Testis (tissue), 5 donors: ENCODE results near the gene UCP1. TPM values are rescaled to one million over a fixed set of nuclear protein-coding genes. Genes with fewer than 3 reads are reported as not detected.

Experiments
- DNase-seq: peaks from one replicate; pipeline ENCODE4 v3.0.0-alpha.2; 2019
- H3K27ac ChIP-seq, 2 donors: fragments of 200-600 bp; sonication (generic); one replicate each; pipeline ENCODE4 v1.5.1; 2019
- H3K27me3 ChIP-seq: fragments of 200-600 bp; sonication (generic); one replicate; pipeline ENCODE4 v1.5.1; 2019
- H3K36me3 ChIP-seq: fragments of 200-600 bp; sonication (generic); one replicate; pipeline ENCODE4 v1.5.1; 2017; ENCODE audit warnings: low read depth; ENCODE audit errors: missing control alignments
- H3K4me1 ChIP-seq: fragments of 200-600 bp; sonication (generic); one replicate; pipeline ENCODE4 v1.5.1; 2019
- H3K4me3 ChIP-seq, 2 donors: fragments of 200-600 bp; sonication (generic); one replicate each; pipeline ENCODE4 v1.5.1; 2017 to 2019
- H3K9me3 ChIP-seq: fragments of 200-600 bp; sonication (generic); one replicate; pipeline ENCODE4 v1.5.1; 2017
- POLR2A ChIP-seq: fragments of 450-650 bp; IDR thresholded peaks from one replicate; pipeline ENCODE4 v1.6.1; 2017; ENCODE audit warnings: antibody characterized with exemption, mild to moderate bottlenecking, moderate library complexity
- WGBS, 2 donors: methylation state at CpG; one replicate each; pipeline ENCODE4 v1.1.5; 2018; 5-methylcytosine and 5-hydroxymethylcytosine counted together
- intact Hi-C: fragments of 100-400 bp; cut with DNase I; formaldehyde crosslinking; loops from one replicate; pipeline ENCODE4 v1.15.1; 2023; ENCODE audit warnings: low total_unique reads
- long read RNA-seq, 2 donors: transcript quantifications; one replicate each; lab custom pipeline, GENCODE V29; 2026
- polyA plus RNA-seq: library from polyadenylated mRNA; stranded (reverse); fragments of 350-450 nt; fragmentation: Illumina TruSeq; extraction: RNeasy Lipid Tissue Mini Kit (QIAGEN cat#74804); gene quantifications from one replicate; pipeline ENCODE4 v1.2.3, GENCODE V29; 2014; ENCODE audit warnings: low read depth, low replicate concordance; ENCODE audit not compliant: insufficient read depth
- total RNA-seq, 2 donors: library from RNA; depleted of rRNA; stranded (reverse); fragments of >200 nt; gene quantifications; one replicate each; pipeline ENCODE4 v1.2.3, GENCODE V29; 2016
- TF ChIP-seq, protein P1 (sequence below), 3 experiments: fragments of 450-650 bp in 2 of 3; fragments of 200-600 bp in 1 of 3; sonication (generic) in 1 of 3; IDR thresholded peaks; one replicate each; pipeline ENCODE4 v1.5.1; 2016 to 2019; ENCODE audit warnings: antibody characterized with exemption in 3 of 3, mild to moderate bottlenecking in 2 of 3, moderate library complexity in 1 of 3

Gene UCP1
- total RNA-seq, result under 1 TPM in 1 of 2 donors, not detected in 1; 0.79 TPM
- not detected for polyA plus RNA-seq
- long read RNA-seq, donor 1, result 0 reads
- long read RNA-seq, donor 2, result 0 reads

- TF ChIP-seq POLR2A, result no peak
- TF ChIP-seq, protein P1, sequence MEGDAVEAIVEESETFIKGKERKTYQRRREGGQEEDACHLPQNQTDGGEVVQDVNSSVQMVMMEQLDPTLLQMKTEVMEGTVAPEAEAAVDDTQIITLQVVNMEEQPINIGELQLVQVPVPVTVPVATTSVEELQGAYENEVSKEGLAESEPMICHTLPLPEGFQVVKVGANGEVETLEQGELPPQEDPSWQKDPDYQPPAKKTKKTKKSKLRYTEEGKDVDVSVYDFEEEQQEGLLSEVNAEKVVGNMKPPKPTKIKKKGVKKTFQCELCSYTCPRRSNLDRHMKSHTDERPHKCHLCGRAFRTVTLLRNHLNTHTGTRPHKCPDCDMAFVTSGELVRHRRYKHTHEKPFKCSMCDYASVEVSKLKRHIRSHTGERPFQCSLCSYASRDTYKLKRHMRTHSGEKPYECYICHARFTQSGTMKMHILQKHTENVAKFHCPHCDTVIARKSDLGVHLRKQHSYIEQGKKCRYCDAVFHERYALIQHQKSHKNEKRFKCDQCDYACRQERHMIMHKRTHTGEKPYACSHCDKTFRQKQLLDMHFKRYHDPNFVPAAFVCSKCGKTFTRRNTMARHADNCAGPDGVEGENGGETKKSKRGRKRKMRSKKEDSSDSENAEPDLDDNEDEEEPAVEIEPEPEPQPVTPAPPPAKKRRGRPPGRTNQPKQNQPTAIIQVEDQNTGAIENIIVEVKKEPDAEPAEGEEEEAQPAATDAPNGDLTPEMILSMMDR (IDR thresholded peaks at IDR 0.05), result no peak
- no peak within 1 kb of the TSS for H3K27ac ChIP-seq
- no peaks in the 10 kb centered on the region for H3K9me3 ChIP-seq
- peak; percentile 25 for DNase-seq
- intact Hi-C loops, result no loop called here
- no peaks in the 10 kb centered on the region for H3K27me3 ChIP-seq
- 1 to 5% methylated on average over 17 to 46 of the region's 69 CpGs for WGBS, 2 donors
- peak within 1 kb of the TSS; percentile 27 to 47 for H3K4me3 ChIP-seq
- no peaks in the 10 kb centered on the region for H3K36me3 ChIP-seq
- no peaks in the 10 kb centered on the region for H3K4me1 ChIP-seq
Measured at GRCh38 chr4:140568507-140569306, at the start of gene UCP1. Gene UCP1, minus strand, starts transcription at chr4:140568961. Its CDS starts 232 bp downstream, at chr4:140568729.

GRCh38 chr4:140617499-140618248 lies 48.9 kb upstream of the UCP1 start:
- no peak overlapping the region for H3K27ac ChIP-seq
- no peak for DNase-seq
- H3K9me3 ChIP-seq, result no peaks in the 10 kb centered on the region
- no peaks in the 10 kb centered on the region for H3K36me3 ChIP-seq
- no peaks in the 10 kb centered on the region for H3K27me3 ChIP-seq
- intact Hi-C loops, result no loop called here
- H3K4me3 ChIP-seq, result no peak overlapping the region
- whole genome bisulfite sequencing, 2 donors, result 74 to 77% methylated on average over 6 to 7 of the region's 7 CpGs
- TF ChIP-seq POLR2A, result no peak
- TF ChIP-seq, protein P1 (IDR thresholded peaks at IDR 0.05), result no peak
- H3K4me1 ChIP-seq, result no peaks in the 10 kb centered on the region

- no peak overlapping the region for H3K4me3 ChIP-seq
- no peaks in the 10 kb centered on the region for H3K36me3 ChIP-seq
- H3K27me3 ChIP-seq, result no peaks in the 10 kb centered on the region
- 92 to 96% methylated on average over 1 of the region's 1 CpG for WGBS, 2 donors
- H3K4me1 ChIP-seq, result no peaks in the 10 kb centered on the region
- H3K9me3 ChIP-seq, result no peaks in the 10 kb centered on the region
- TF ChIP-seq, protein P1 (IDR thresholded peaks at IDR 0.05), result no peak
- no peak for TF ChIP-seq POLR2A
- H3K27ac ChIP-seq, result no peak overlapping the region
- intact Hi-C loops, result no loop called here
- no peak for DNase-seq
Measured at GRCh38 chr4:140615451-140615850, 46.7 kb upstream of the UCP1 start.

- no peaks in the 10 kb centered on the region for H3K4me1 ChIP-seq
- no peak for TF ChIP-seq POLR2A
- TF ChIP-seq, protein P1 (IDR thresholded peaks at IDR 0.05), result no peak
- intact Hi-C loops, result no loop called here
- WGBS, 2 donors, result 38 to 47% methylated on average over 1 of the region's 1 CpG
- H3K27ac ChIP-seq, result no peak overlapping the region
- H3K27me3 ChIP-seq, result no peaks in the 10 kb centered on the region
- no peak for DNase-seq
- no peaks in the 10 kb centered on the region for H3K36me3 ChIP-seq
- no peak overlapping the region for H3K4me3 ChIP-seq
- no peaks in the 10 kb centered on the region for H3K9me3 ChIP-seq
Measured at GRCh38 chr4:140612357-140612756, 43.6 kb upstream of the UCP1 start.
